Fibroblast of skin of abdomen (primary cell): Measurements from ENCODE around the gene TGM4. TPM values are rescaled to one million over a fixed set of nuclear protein-coding genes. Genes with fewer than 3 reads are reported as not detected.
"Not testable (repeated sequence)": the region's sequence is repeated elsewhere in the genome, so short reads cannot be mapped to it uniquely, and the experiment has no call there.

ENCODE experiments used
- DNase-seq: peaks from one replicate; pipeline ENCODE4 v3.0.0-alpha.2; 2013
- polyA plus RNA-seq, 2 experiments: library from polyadenylated mRNA; unstranded; fragments of 120-200 nt; gene quantifications; one replicate each; pipeline ENCODE4 v1.2.1, GENCODE V29; 2013; ENCODE audit not compliant: insufficient read length in 2 of 2

The TGM4 gene
- polyA plus RNA-seq (2013, experiment 1 of 2; ENCODE audit: insufficient read length), result not detected
- not detected for polyA plus RNA-seq (2013, experiment 2 of 2; ENCODE audit: insufficient read length)

DNA sequence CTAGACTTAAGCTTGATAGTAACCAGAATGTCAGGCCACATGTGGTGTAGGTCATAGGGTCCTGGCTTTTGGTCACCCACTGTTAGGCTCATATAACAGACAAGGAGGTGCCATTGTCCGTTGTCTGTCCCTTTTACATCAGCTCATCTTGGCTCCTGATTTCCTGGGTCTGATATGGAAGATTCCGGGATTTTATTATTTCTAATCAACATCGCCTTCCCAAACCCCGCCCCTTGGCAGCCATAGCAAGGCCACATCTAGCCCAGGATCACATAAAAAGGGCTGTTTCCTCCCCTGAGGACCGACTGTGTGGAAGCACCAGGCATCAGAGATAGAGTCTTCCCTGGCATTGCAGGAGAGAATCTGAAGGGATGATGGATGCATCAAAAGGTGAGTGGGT, at the start of gene TGM4:
TSS of gene TGM4 (plus strand) at position 301 of the 400 bp plus-strand sequence. CDS start at position 372, 71 bp downstream.
- DNase-seq, result no peak

GRCh38 chr3:44825264-44825925, 49.0 kb upstream of the TGM4 start:
- peak; percentile 75 for DNase-seq

- no peak for DNase-seq
These were observed 47.2 kb upstream of the TGM4 start for GRCh38 chr3:44827196-44827595.

GRCh38 chr3:44831232-44831631, 43.2 kb upstream of the TGM4 start:
- DNase-seq, result no peak

DNA sequence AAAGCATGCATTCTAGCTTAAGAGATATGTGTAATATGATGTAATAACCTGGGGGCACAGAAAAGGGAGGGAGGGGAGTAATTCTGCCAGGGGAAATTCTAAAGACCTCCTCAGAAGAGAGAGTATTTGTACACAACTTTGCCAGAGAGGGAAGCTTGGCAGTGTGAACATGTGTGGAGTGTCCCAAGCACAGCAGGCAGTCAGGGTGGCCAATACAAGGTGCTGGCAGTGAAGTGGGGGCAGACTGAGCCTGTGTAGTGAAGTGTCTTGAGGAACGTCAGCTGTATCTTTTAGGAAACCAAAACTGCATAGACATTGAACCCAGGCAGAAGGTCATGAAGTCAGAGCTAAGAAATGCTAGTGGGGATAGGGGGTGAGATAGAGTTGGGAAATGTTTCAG, 42.4 kb upstream of the TGM4 start:
- DNase-seq, result no peak

- no peak for DNase-seq
These were observed 41.4 kb upstream of the TGM4 start for GRCh38 chr3:44832965-44833364.

DNA sequence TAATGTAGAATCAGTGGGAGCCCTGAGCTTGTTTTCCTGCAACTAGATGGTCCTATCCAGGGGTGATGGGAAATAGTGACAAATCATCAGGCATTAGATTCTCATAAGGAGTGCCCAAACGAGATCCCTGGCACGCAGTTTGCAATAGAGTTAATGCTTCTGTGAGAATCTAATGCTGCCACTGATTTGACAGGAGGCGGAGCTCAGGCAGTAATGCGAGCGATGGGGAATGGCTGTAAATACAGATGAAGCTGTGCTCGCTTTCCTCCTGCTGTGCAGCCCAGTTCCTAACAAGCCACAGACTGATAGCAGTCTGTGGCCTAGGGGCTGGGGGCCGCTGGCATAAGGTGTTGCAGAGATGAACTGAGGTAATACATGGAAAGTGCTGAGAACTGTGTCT, 41.0 kb upstream of the TGM4 start:
- DNase-seq, result no peak

- no peak for DNase-seq
These were observed 38.7 kb upstream of the TGM4 start for GRCh38 chr3:44835684-44836083.

DNA sequence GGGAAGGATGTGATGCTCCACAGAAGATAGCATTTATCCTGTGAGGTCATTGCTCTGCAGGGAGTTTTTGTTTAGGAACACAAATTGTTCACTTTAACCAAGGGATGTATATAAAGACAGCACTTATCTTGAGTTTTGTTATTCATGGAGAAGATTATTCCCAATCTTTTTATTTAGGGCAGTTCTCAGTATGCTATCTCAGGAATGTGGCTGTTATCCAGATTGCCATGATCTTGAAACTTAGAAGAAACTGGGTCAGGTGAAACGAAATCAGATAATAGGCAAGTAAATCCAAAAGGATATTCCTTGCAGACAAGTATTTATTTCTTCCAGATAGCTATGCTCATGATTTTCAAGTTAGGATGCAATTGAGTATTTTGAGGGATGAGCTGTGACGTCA, 32.0 kb upstream of the TGM4 start:
- DNase-seq, result no peak

DNA sequence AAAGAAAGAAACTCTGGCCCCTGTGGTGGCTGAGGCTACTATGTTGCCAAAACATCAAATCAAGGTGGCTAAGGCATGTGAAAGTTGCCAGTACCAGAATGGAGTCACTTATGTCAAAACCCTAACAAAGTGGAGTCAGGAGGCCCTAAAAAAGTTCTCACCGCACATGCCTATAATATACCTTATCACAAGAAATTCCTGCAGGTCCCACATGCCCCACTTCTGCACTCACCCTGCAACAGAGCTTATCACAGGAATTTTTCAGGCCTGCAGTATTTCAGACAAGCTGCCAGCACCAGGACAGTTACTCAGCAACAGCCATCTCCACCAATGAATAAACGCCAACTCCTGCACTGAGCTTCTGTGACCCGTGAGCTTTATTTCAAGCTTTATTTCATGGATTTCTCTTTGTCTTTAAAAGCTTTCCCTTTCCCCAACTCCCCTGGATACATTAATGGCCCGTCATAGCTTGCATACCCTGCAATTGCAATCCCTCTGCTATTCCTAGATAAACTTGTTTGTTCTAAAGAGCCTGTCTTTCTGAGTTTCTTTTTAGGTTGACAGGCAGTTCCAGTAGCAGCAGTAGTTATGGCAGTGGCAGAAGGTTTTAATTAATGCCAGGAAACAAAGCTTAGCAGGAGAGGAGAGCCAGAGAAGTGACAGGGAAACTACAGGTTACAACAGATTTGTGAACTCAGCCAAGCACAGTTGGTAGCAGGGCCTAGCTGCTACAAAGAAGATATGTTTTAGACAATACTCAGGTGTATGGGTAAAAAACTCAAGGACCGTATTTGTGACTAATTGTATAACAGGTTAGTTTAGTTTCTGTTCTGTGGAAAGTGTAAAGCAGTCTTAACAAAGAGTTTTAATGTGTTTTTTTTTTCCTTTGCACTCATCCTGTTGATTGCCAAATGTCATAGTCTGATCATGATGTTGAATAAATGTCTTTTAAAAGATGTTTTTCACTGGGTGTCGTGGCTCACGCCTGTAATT, 28.6 kb upstream of the TGM4 start:
- DNase-seq, result peak; percentile 41

GRCh38 chr3:44848634-44849033, 25.8 kb upstream of the TGM4 start:
- DNase-seq, result no peak

GRCh38 chr3:44856663-44857062, 17.7 kb upstream of the TGM4 start:
- DNase-seq, result not testable (repeated sequence)

DNA sequence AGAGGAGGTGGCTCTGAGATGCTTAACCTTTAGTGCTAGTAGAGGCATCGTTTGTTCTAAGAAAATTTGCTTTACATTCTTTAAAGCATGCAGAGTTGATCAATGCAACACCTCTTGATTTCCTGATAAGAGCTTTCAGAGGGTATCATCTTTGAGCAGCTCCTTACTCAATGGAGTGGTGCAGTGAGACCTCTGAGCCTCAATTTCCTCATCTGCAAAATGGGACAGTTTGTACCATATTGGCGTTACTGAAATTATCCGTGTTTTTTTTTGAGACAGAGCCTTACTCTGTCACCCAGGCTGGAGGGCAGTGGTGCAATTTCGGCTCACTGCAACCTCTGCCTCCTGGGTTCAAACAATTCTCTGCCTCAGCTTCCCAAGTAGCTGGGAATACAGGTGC, 14.3 kb upstream of the TGM4 start:
- DNase-seq, result no peak

DNA sequence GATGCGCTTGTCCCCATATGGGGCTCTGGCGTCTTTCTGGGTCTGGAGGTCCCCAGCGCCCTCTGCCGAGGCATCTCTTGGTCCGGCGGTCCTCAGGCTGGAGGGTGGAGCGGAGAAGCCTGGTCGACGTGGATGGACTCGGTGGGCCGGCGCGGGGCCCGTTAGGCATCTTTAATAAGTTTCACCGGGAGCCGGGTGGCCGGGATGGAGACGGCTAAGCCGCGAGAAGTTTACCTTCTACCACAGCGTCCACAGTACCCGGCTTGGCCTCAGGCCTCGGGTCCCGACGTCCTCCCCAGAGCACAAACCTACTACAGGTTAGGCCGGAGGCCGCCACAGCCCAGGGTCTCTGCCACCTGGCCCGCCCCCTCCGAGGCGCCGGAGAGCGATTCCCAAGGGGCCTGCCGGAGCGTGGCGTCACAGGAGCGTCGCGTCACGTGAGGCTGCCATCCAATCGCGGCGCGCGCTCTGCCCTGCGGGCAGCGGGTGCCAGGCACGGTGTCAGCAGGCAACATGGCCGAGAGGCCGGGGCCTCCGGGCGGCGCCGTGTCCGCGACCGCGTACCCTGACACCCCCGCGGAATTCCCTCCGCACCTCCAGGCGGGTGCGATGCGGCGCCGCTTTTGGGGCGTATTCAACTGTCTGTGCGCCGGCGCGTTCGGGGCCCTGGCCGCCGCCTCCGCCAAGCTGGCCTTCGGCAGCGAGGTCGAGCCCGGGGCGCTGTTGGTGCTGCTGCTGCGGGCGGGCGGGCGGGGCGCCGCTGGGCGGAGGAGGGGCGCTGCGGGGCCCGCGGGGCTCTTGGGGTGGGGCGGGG, 12.8 kb upstream of the TGM4 start, which contains the start of gene TMEM42:
TSS of gene TMEM42 (plus strand) at position 501 of the 814 bp plus-strand sequence. CDS start at position 514, 13 bp downstream.
- DNase-seq, result peak; percentile 91

- DNase-seq, result no peak
These were observed 12.2 kb upstream of the TGM4 start for GRCh38 chr3:44862226-44862637.

DNA sequence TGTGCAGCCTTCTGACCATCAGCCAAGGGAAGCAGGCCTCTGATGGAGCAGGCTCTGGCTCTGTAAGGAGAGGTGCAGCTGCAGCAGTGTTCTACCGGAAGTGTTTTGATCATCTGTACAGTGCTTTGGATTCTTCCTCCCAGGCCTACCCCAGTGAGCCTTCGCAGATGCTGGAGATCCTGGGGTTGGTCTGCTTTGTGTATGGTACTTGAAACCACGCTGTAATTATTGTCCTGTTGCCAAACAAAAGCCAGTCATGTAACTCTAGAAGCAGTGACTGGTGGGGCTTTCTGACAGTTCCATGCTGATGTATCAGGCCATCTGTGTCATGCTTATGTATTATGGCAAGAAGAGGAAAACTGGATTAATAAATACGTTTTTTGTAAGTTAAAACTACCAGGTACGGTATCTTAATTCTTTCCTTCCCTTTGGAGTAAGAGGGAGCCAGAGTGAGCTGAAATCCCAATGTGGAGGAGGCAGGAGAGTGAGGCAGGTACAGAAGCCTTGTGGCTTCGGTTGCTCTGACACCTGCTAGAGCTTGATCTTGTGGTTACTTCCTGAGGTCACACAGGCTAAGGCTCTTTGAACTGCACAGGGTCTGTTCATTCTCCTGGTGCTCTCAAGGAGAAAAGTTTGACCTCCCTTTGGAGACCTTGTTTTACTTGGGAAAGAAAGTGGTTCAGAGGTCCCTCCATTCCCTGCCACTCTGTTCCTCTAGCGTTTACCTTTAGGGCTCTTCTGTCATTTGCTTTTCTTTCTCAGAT, 9.0 kb upstream of the TGM4 start:
- no peak for DNase-seq

DNA sequence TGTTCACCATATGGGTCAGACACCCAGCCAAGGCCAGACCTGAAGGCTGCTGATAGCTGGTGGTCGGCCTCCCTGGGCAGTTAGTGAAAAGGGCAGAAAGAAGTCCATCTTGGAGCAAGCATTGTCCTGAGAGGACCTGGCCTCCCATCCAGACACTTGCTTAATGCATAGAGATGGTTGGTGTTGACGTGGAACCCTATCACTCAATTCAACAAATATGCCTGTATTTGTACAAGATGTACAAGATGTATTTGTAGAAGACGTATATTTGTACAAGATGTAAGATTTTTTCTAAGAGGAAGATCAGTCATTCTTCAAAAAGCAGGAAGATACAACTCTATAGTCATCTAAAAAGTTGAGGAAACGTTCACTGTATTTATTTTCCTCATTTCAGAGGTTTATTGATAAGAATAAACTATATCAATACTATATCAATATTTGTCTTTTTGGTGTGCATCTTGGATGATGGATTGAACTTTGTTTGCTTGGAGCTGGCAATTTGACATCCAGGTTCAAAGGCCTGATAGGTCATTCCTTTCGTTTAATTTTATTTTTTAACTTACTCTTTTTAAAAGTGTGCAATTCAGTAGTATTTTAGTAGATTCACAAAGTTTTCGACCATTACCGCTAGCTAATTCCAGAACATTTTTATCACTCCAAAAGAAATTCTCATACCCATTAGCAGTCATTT, 6.8 kb upstream of the TGM4 start:
- no peak for DNase-seq

DNA sequence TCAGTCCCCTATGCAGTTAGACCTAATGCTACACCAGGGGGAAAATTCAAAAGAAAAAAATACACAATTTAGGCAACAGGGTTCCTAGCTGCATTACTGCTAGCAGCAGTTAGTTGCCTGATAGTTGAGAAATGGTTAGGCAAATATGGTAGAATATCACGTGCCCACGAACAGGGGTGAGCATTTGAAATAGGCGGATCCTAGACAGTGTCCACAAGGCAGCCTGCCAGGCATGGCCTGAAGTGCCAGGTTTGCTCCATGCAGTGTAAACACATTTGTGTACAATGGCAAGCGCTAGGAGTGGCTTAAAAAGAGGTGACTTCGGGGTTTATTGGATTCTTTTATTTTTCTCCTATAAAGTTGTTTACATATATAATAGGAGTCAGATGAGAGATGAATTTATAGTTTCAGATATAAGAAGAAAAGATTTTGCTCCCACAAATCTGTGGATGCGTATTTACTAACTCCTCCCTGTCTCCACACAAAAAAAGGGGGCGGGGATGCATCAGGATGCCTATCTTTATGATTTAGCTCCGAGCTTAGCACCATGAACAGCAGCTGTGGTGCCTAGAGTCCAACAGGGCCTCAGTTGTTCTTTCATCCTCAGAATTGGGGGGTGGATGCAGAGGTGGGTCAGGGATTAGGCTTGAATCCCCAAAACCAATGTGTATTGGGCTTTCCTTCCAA, 3.9 kb upstream of the TGM4 start:
- no peak for DNase-seq

- DNase-seq, result no peak
These were observed 1.2 kb downstream of the TGM4 start for GRCh38 chr3:44875596-44875995.

- no peak for DNase-seq
These were observed 2.9 kb downstream of the TGM4 start for GRCh38 chr3:44877333-44877732.
